HepG2 (cell line): ENCODE results near the gene SCRT2. TPM values are rescaled to one million over a fixed set of nuclear protein-coding genes. Genes with fewer than 3 reads are reported as not detected.

Source experiments
- ATF7 ChIP-seq, 2 experiments: fragments of 450-650 bp in 1 of 2; sonication (generic) in 1 of 2; formaldehyde crosslinking in 1 of 2; IDR thresholded peaks; 2 replicates each; pipeline versions ENCODE4 v1.4.0 to v1.6.1; 2016 to 2020; ENCODE audit warnings: antibody characterized with exemption in 1 of 2, mild to moderate bottlenecking in 1 of 2, missing genetic modification reagents in 1 of 2
- ATRX ChIP-seq: sonication (generic); formaldehyde crosslinking; IDR thresholded peaks from 2 replicates; pipeline ENCODE4 v1.4.0; 2020; ENCODE audit warnings: missing genetic modification reagents, borderline replicate concordance
- LCORL ChIP-seq, 2 experiments: fragments of 450-650 bp in 1 of 2; sonication (generic) in 1 of 2; formaldehyde crosslinking in 1 of 2; IDR thresholded peaks; 2 replicates each; pipeline versions ENCODE4 v1.5.0 to v1.6.1; 2017 to 2020; ENCODE audit warnings: antibody characterized with exemption in 1 of 2, missing genetic modification reagents in 1 of 2
- STAG1 ChIP-seq: sonication (generic); formaldehyde crosslinking; IDR thresholded peaks from 2 replicates; pipeline ENCODE4 v1.4.0; 2020; ENCODE audit warnings: missing genetic modification reagents
- TARDBP ChIP-seq: sonication (generic); formaldehyde crosslinking; IDR thresholded peaks from 2 replicates; pipeline ENCODE4 v1.8.0; 2022; ENCODE audit warnings: mild to moderate bottlenecking, missing genetic modification reagents
- TCF12 ChIP-seq, 2 experiments: fragments of 450-650 bp in 1 of 2; sonication (generic) in 1 of 2; formaldehyde crosslinking in 1 of 2; IDR thresholded peaks; 2 replicates each; pipeline versions ENCODE4 v1.6.1 to v1.8.0; 2017 to 2022; ENCODE audit warnings: antibody characterized with exemption in 1 of 2, mild to moderate bottlenecking in 1 of 2, missing genetic modification reagents in 1 of 2, moderate library complexity in 1 of 2
- TGIF2 ChIP-seq: IDR thresholded peaks from 2 replicates; pipeline ENCODE4 v1.6.1; 2016; ENCODE audit warnings: control low read depth, missing compliant biosample characterization
- ZBTB38 ChIP-seq: sonication (generic); formaldehyde crosslinking; IDR thresholded peaks from 2 replicates; pipeline ENCODE4 v1.5.1; 2020; ENCODE audit warnings: mild to moderate bottlenecking, missing genetic modification reagents
- ZNF263 ChIP-seq: sonication (generic); formaldehyde crosslinking; IDR thresholded peaks from 2 replicates; pipeline ENCODE4 v1.4.0; 2020; ENCODE audit warnings: missing genetic modification reagents
- ZNF607 ChIP-seq: sonication (generic); formaldehyde crosslinking; IDR thresholded peaks from 2 replicates; pipeline ENCODE4 v1.5.1; 2020; ENCODE audit warnings: missing genetic modification reagents, mild to moderate bottlenecking, borderline replicate concordance
- ZNF614 ChIP-seq: IDR thresholded peaks from 2 replicates; pipeline ENCODE4 v1.6.1; 2018; ENCODE audit warnings: missing biosample characterization, missing genetic modification reagents, inconsistent platforms, borderline replicate concordance
- ZNF724P ChIP-seq: sonication (generic); formaldehyde crosslinking; IDR thresholded peaks from 2 replicates; pipeline ENCODE4 v1.8.0; 2022; ENCODE audit warnings: missing genetic modification reagents, borderline replicate concordance
- polyA plus RNA-seq, 8 experiments: library from polyadenylated mRNA; depleted of rRNA in 3 of 8; stranded (reverse) in 7 of 8; unstranded in 1 of 8; fragments of >200 nt; fragmentation: Illumina TruSeq in 4 of 8; extraction: Trizol in 4 of 8; gene quantifications; 2 replicates each; pipeline versions ENCODE4 v1.2.1 to v1.2.3, GENCODE V29; 2011 to 2016; ENCODE audit warnings: low read depth in 4 of 8, missing spikeins in 1 of 8, mixed read lengths in 1 of 8; ENCODE audit not compliant: insufficient read depth in 1 of 8
- total RNA-seq, 5 experiments: library from RNA; depleted of rRNA; stranded (reverse); fragments of >200 nt; fragmentation: Illumina TruSeq; extraction: Trizol; gene quantifications; 2 replicates each; pipeline ENCODE4 v1.2.3, GENCODE V29; 2016; ENCODE audit warnings: low read depth in 1 of 5
- TF ChIP-seq, protein P1 (sequence below): IDR thresholded peaks from 2 replicates; pipeline ENCODE4 v1.6.1; 2016; ENCODE audit warnings: control low read depth
- TF ChIP-seq, protein P2 (sequence below): sonication (generic); formaldehyde crosslinking; IDR thresholded peaks from 2 replicates; pipeline ENCODE4 v1.4.0; 2020; ENCODE audit warnings: missing genetic modification reagents
- TF ChIP-seq, protein P3 (sequence below): sonication (generic); IDR thresholded peaks from 2 replicates; pipeline ENCODE4 v1.6.1; 2016; ENCODE audit warnings: low read depth, borderline replicate concordance
- TF ChIP-seq, protein P4 (sequence below): sonication (generic); formaldehyde crosslinking; IDR thresholded peaks from 2 replicates; pipeline ENCODE4 v1.4.0; 2020; ENCODE audit warnings: low read depth, missing genetic modification reagents
- TF ChIP-seq, protein P5 (sequence below): sonication (generic); formaldehyde crosslinking; IDR thresholded peaks from 2 replicates; pipeline ENCODE4 v1.4.0; 2020; ENCODE audit warnings: missing genetic modification reagents, borderline replicate concordance
- TF ChIP-seq, protein P6 (sequence below): IDR thresholded peaks from 2 replicates; pipeline ENCODE4 v1.6.1; 2016; ENCODE audit warnings: low read depth

SCRT2 gene
- total and polyA plus RNA-seq, 2 of the 13 experiments (the other 11 are each of a cell fraction or from before 2014, with no cell fraction given): not detected

DNA sequence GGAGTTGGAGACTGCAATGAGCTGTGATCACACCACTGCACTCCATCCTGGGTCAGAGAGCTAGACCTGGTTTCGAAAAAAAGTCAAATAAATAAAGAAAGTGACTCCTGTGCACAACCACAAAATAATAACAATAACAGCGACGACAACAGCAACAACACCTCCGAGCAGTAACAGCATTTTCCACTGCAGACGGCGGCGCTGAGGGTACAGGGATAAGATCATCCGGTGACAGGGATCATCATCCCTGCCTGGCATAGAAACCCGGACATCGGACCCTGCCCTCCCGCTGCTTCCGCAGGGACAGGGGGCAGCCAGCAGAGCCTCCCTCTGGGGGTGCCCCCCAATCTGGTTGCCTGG is 34.1 kb downstream of the SCRT2 start (continued):
- TF ChIP-seq ZNF724P (CRISPR knock-in tag) (peak; percentile 25; the same call in 1 of the 2 replicates), TCF12 (IDR thresholded peaks at IDR 0.05) (no peak), TCF12 (CRISPR knock-in tag; IDR thresholded peaks at IDR 0.05) (no peak), ATRX (CRISPR knock-in tag) (no peak), ATF7 (IDR thresholded peaks at IDR 0.05) (0 out of 2 replicates have a peak, but pooled peaks have one; percentile 10), ATF7 (CRISPR knock-in tag; IDR thresholded peaks at IDR 0.05) (no peak), TGIF2 (peak; percentile 59; the same call in 1 of the 2 replicates), TARDBP (CRISPR knock-in tag) (peak; percentile 59; the same call in 1 of the 2 replicates), ZNF607 (CRISPR knock-in tag) (peak; percentile 66; the same call in 1 of the 2 replicates), ZNF614 (CRISPR knock-in tag) (peak; percentile 22; the same call in 1 of the 2 replicates), ZNF263 (CRISPR knock-in tag) (peak; percentile 64; the same call in 1 of the 2 replicates), STAG1 (CRISPR knock-in tag) (peak; percentile 49), ZBTB38 (CRISPR knock-in tag) (peak; percentile 26; the same call in 1 of the 2 replicates), LCORL (IDR thresholded peaks at IDR 0.05) (no peak), LCORL (CRISPR knock-in tag; IDR thresholded peaks at IDR 0.05) (peak; percentile 87)
- TF ChIP-seq, protein P1, sequence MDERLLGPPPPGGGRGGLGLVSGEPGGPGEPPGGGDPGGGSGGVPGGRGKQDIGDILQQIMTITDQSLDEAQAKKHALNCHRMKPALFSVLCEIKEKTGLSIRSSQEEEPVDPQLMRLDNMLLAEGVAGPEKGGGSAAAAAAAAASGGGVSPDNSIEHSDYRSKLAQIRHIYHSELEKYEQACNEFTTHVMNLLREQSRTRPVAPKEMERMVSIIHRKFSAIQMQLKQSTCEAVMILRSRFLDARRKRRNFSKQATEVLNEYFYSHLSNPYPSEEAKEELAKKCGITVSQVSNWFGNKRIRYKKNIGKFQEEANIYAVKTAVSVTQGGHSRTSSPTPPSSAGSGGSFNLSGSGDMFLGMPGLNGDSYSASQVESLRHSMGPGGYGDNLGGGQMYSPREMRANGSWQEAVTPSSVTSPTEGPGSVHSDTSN: peak; percentile 25; the same call in 1 of the 2 replicates
- TF ChIP-seq, protein P2, sequence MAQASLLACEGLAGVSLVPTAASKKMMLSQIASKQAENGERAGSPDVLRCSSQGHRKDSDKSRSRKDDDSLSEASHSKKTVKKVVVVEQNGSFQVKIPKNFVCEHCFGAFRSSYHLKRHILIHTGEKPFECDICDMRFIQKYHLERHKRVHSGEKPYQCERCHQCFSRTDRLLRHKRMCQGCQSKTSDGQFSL (CRISPR knock-in tag): peak; percentile 91
- TF ChIP-seq, protein P3, sequence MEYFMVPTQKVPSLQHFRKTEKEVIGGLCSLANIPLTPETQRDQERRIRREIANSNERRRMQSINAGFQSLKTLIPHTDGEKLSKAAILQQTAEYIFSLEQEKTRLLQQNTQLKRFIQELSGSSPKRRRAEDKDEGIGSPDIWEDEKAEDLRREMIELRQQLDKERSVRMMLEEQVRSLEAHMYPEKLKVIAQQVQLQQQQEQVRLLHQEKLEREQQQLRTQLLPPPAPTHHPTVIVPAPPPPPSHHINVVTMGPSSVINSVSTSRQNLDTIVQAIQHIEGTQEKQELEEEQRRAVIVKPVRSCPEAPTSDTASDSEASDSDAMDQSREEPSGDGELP: peak; percentile 47; the same call in 1 of the 2 replicates
- TF ChIP-seq, protein P4, sequence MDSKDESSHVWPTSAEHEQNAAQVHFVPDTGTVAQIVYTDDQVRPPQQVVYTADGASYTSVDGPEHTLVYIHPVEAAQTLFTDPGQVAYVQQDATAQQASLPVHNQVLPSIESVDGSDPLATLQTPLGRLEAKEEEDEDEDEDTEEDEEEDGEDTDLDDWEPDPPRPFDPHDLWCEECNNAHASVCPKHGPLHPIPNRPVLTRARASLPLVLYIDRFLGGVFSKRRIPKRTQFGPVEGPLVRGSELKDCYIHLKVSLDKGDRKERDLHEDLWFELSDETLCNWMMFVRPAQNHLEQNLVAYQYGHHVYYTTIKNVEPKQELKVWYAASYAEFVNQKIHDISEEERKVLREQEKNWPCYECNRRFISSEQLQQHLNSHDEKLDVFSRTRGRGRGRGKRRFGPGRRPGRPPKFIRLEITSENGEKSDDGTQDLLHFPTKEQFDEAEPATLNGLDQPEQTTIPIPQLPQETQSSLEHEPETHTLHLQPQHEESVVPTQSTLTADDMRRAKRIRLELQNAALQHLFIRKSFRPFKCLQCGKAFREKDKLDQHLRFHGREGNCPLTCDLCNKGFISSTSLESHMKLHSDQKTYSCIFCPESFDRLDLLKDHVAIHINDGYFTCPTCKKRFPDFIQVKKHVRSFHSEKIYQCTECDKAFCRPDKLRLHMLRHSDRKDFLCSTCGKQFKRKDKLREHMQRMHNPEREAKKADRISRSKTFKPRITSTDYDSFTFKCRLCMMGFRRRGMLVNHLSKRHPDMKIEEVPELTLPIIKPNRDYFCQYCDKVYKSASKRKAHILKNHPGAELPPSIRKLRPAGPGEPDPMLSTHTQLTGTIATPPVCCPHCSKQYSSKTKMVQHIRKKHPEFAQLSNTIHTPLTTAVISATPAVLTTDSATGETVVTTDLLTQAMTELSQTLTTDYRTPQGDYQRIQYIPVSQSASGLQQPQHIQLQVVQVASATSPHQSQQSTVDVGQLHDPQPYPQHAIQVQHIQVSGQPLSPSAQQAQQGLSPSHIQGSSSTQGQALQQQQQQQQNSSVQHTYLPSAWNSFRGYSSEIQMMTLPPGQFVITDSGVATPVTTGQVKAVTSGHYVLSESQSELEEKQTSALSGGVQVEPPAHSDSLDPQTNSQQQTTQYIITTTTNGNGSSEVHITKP (CRISPR knock-in tag): peak; percentile 58; the same call in 1 of the 2 replicates
- TF ChIP-seq, protein P5, sequence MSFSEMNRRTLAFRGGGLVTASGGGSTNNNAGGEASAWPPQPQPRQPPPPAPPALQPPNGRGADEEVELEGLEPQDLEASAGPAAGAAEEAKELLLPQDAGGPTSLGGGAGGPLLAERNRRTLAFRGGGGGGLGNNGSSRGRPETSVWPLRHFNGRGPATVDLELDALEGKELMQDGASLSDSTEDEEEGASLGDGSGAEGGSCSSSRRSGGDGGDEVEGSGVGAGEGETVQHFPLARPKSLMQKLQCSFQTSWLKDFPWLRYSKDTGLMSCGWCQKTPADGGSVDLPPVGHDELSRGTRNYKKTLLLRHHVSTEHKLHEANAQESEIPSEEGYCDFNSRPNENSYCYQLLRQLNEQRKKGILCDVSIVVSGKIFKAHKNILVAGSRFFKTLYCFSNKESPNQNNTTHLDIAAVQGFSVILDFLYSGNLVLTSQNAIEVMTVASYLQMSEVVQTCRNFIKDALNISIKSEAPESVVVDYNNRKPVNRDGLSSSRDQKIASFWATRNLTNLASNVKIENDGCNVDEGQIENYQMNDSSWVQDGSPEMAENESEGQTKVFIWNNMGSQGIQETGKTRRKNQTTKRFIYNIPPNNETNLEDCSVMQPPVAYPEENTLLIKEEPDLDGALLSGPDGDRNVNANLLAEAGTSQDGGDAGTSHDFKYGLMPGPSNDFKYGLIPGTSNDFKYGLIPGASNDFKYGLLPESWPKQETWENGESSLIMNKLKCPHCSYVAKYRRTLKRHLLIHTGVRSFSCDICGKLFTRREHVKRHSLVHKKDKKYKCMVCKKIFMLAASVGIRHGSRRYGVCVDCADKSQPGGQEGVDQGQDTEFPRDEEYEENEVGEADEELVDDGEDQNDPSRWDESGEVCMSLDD (CRISPR knock-in tag): peak; percentile 92; the same call in 1 of the 2 replicates
- TF ChIP-seq, protein P6, sequence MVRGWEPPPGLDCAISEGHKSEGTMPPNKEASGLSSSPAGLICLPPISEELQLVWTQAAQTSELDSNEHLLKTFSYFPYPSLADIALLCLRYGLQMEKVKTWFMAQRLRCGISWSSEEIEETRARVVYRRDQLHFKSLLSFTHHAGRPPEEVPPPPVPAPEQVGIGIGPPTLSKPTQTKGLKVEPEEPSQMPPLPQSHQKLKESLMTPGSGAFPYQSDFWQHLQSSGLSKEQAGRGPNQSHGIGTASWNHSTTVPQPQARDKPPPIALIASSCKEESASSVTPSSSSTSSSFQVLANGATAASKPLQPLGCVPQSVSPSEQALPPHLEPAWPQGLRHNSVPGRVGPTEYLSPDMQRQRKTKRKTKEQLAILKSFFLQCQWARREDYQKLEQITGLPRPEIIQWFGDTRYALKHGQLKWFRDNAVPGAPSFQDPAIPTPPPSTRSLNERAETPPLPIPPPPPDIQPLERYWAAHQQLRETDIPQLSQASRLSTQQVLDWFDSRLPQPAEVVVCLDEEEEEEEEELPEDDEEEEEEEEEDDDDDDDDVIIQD (CRISPR knock-in tag): peak; percentile 70
